22Rv1 (cell line): ENCODE results near the gene CBX5.
"Not testable (repeated sequence)": the region's sequence is repeated elsewhere in the genome, so short reads cannot be mapped to it uniquely, and the experiment has no call there.

Experiments used
- H3K27ac ChIP-seq: fragments of 450-650 bp; 2 replicates; pipeline ENCODE4 v1.5.1; 2017
- CTCF ChIP-seq: fragments of 450-650 bp; IDR thresholded peaks from 2 replicates; pipeline ENCODE4 v1.5.1; 2017; ENCODE audit warnings: mild to moderate bottlenecking
- ZFX ChIP-seq: fragments of 450-650 bp; IDR thresholded peaks from 2 replicates; pipeline ENCODE4 v1.6.1; 2017; ENCODE audit warnings: antibody characterized with exemption, borderline replicate concordance

Gene CBX5

DNA sequence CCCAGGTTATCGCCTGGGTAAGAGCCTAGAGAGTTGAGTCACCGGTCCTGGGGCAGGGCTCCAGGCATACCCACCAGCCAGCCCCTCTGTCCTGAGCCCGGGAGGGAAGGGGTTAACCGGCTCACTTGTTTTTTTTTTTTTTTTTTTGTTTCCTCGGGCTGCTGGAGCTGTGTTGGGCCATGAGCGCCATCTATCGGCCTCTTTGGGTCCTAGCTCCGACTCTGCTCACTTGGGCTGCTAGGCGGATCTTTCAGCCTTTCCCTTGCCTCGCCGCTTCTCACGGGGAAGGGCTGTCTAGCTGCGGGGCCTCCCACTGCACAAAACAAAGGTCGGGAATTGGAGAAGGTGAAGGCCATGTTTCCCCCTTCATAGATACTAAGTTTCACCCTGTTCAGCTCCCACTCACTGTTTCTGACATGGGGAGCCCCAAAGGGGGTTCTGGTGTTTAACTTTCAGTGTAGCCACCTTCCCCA is 88.3 kb downstream of the CBX5 start:
- no peak overlapping the region for H3K27ac ChIP-seq
- TF ChIP-seq ZFX (no peak), CTCF (peak; percentile 99)

DNA sequence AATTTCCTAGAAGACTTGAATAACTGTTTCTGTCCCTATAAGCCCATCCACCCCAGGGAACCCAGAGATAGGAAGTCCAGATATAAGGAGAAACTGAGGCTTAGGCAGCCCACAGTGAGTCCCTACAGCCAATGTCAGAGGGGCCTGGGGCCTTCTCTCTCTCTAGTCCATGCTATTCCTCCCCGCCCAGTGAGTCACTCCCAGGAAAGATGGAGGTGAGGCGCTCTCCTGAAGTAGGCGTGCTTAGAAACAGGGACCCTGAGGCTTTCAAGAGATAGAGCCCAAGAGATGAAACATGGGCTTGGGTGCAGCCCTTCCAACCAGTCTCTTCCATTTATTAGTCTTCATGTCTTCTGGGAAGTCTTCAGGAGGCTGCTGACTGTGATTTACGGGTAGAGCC is 88.8 kb downstream of the CBX5 start:
- no peak overlapping the region for H3K27ac ChIP-seq
- TF ChIP-seq ZFX (no peak), CTCF (no peak)

DNA sequence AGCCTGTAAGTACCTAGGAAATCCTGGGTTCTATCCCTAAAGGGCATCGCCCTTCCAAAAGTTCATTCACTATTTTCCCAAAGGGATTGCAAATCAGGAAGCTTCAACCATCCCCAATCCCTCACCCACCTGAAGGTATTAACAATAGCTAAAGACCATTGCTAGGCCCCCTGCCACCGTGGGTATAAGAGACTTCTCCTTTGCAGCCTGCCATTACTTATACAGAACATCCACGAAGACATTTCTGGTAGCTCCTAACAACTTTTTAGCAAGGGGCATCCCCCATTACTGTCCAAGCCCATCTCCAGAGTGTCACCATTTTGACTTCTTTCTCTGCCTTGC is 90.8 kb downstream of the CBX5 start:
- TF ChIP-seq ZFX: no peak
- TF ChIP-seq CTCF: no peak
- H3K27ac ChIP-seq: peak overlapping the region; percentile 48

- TF ChIP-seq ZFX (no peak), CTCF (no peak)
- H3K27ac ChIP-seq: peak overlapping the region; percentile 4
Observed at GRCh38 chr12:54187075-54187474, 92.8 kb downstream of the CBX5 start.

- TF ChIP-seq ZFX (no peak), CTCF (no peak)
- no peak overlapping the region for H3K27ac ChIP-seq
Observed at GRCh38 chr12:54185919-54186318, 94.0 kb downstream of the CBX5 start.

- H3K27ac ChIP-seq: not testable (repeated sequence)
Observed at GRCh38 chr12:54185297-54185696, 94.6 kb downstream of the CBX5 start.

DNA sequence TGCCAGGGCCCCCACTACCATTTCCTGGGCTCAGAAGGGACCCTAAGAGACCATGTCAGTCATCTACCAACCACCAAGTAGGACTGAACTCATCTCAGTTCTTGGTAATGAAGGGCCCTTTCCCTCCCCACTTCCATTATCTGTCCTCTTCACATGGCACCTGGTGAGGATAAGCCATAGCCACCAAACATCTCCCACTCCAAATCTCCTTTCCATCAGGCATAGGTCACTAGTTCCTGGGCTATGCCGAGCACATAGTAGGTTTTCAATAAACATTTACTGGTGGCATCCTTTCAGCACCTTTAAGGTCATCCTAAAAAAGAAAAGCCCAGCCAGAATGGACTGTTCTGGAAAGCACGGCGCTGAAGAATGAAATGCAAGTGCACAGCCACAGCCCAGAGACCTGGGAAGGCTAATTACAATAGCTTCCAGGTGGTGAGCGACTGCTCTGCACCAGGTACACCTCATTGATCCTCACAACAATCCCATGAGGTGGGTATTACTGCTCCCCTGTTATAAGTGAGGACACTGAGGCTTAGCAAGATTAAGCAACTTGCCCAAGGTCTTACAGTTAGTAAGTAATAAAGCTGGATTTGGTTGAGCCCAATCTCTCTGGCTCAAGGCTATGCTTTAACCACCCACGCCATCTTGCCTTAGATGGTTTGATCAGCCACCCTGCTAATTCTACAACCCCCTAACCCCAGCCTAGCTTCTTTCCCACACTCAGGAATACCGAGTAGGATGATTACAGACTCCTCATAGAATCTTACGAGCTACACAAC is 95.7 kb downstream of the CBX5 start:
- no peak overlapping the region for H3K27ac ChIP-seq
- TF ChIP-seq ZFX: no peak
- TF ChIP-seq CTCF: no peak

GRCh38 chr12:54182981-54183380 is 96.9 kb downstream of the CBX5 start:
- H3K27ac ChIP-seq: no peak overlapping the region
- TF ChIP-seq ZFX: no peak
- TF ChIP-seq CTCF: no peak
